Progenitor cell of endocrine pancreas (in vitro differentiated cells): ENCODE data around the gene SRSF1. TPM values are rescaled to one million over a fixed set of nuclear protein-coding genes. Genes with fewer than 3 reads are reported as not detected.

Source experiments
- DNase-seq: peaks from one replicate; pipeline ENCODE4 v3.0.0; 2021; ENCODE audit warnings: low spot score; ENCODE audit not compliant: unreplicated experiment
- H3K27ac Mint-ChIP-seq: 2 replicates; pipeline ENCODE4 v1.8.0; 2021; ENCODE audit warnings: mild to moderate bottlenecking, moderate library complexity, mixed read lengths
- H3K27me3 Mint-ChIP-seq: 2 replicates; pipeline ENCODE4 v1.8.0; 2021; ENCODE audit warnings: mixed read lengths
- H3K36me3 Mint-ChIP-seq: 2 replicates; pipeline ENCODE4 v1.8.0; 2022; ENCODE audit warnings: mixed read lengths; ENCODE audit not compliant: insufficient read depth
- H3K4me1 Mint-ChIP-seq: 2 replicates; pipeline ENCODE4 v1.8.0; 2021; ENCODE audit warnings: low read depth, mixed read lengths
- H3K4me3 Mint-ChIP-seq: 2 replicates; pipeline ENCODE4 v1.8.0; 2021; ENCODE audit warnings: low read depth, mild to moderate bottlenecking, moderate library complexity, mixed read lengths
- H3K9me3 Mint-ChIP-seq: 2 replicates; pipeline ENCODE4 v1.8.0; 2021; ENCODE audit warnings: low read depth, mixed read lengths
- CTCF ChIP-seq: fragments of 200-600 bp; sonication (generic); IDR thresholded peaks from one replicate; pipeline ENCODE4 v1.5.0; 2021; ENCODE audit warnings: antibody characterized with exemption, mild to moderate bottlenecking; ENCODE audit not compliant: unreplicated experiment
- total RNA-seq: library from RNA; stranded (reverse); gene quantifications from 2 replicates; pipeline ENCODE4 v1.2.1, GENCODE V29; 2021

SRSF1 gene
- total RNA-seq, 1 donor from 2014 or later, result 326 TPM

GRCh38 chr17:58007781-58008706, 998 bp upstream of the SRSF1 start:
- no peak for TF ChIP-seq CTCF
- DNase-seq, result no peak
- H3K27ac Mint-ChIP-seq, result peak overlapping the region; percentile 100
- peak overlapping the region; percentile 99 for H3K4me3 Mint-ChIP-seq
- no peaks in the 10 kb centered on the region for H3K9me3 Mint-ChIP-seq
- no peaks in the 10 kb centered on the region for H3K27me3 Mint-ChIP-seq
- H3K36me3 Mint-ChIP-seq, result peaks cover 25% of the 10 kb centered on the region
- H3K4me1 Mint-ChIP-seq, result peaks cover 31% of the 10 kb centered on the region

GRCh38 chr17:58006560-58006923, 504 bp downstream of the SRSF1 start:
- H3K27me3 Mint-ChIP-seq, result no peaks in the 10 kb centered on the region
- DNase-seq, result peak; percentile 38
- peak overlapping the region; percentile 100 for H3K27ac Mint-ChIP-seq
- peaks cover 32% of the 10 kb centered on the region for H3K4me1 Mint-ChIP-seq
- H3K4me3 Mint-ChIP-seq, result peak overlapping the region; percentile 99
- H3K36me3 Mint-ChIP-seq, result peaks cover 27% of the 10 kb centered on the region
- no peak for TF ChIP-seq CTCF
- no peaks in the 10 kb centered on the region for H3K9me3 Mint-ChIP-seq

- H3K4me3 Mint-ChIP-seq, result peak overlapping the region; percentile 99
- H3K4me1 Mint-ChIP-seq, result peaks cover 32% of the 10 kb centered on the region
- no peaks in the 10 kb centered on the region for H3K27me3 Mint-ChIP-seq
- no peak for TF ChIP-seq CTCF
- H3K27ac Mint-ChIP-seq, result peak overlapping the region; percentile 100
- no peak for DNase-seq
- no peaks in the 10 kb centered on the region for H3K9me3 Mint-ChIP-seq
- H3K36me3 Mint-ChIP-seq, result peaks cover 27% of the 10 kb centered on the region
These were observed 1.1 kb downstream of the SRSF1 start for GRCh38 chr17:58005728-58006559.

GRCh38 chr17:58005031-58005727, 1.9 kb downstream of the SRSF1 start:
- TF ChIP-seq CTCF, result no peak

GRCh38 chr17:58004060-58004459, 3.0 kb downstream of the SRSF1 start:
- peak overlapping the region; percentile 73 for H3K27ac Mint-ChIP-seq
- H3K27me3 Mint-ChIP-seq, result no peaks in the 10 kb centered on the region
- no peak for DNase-seq
- H3K4me3 Mint-ChIP-seq, result no peak overlapping the region
- H3K4me1 Mint-ChIP-seq, result peaks cover 32% of the 10 kb centered on the region
- no peak for TF ChIP-seq CTCF
- no peaks in the 10 kb centered on the region for H3K9me3 Mint-ChIP-seq
- H3K36me3 Mint-ChIP-seq, result peaks cover 29% of the 10 kb centered on the region

More at GRCh38 chr17:58005031-58005727, 1.9 kb downstream of the SRSF1 start:
- H3K4me1 Mint-ChIP-seq, result peaks cover 32% of the 10 kb centered on the region
- H3K27ac Mint-ChIP-seq, result peak overlapping the region; percentile 100
- peaks cover 27% of the 10 kb centered on the region for H3K36me3 Mint-ChIP-seq
- H3K27me3 Mint-ChIP-seq, result no peaks in the 10 kb centered on the region
- no peak for DNase-seq
- no peaks in the 10 kb centered on the region for H3K9me3 Mint-ChIP-seq
- peak overlapping the region; percentile 99 for H3K4me3 Mint-ChIP-seq
